Mammary epithelial cell (primary cell): ENCODE results near the gene NID1.
A peak's percentile ranks its signal among the peaks of the same experiment; 100 is the strongest.

Experiments
- EZH2 ChIP-seq: IDR thresholded peaks from 2 replicates; pipeline ENCODE4 v1.6.1; 2012; ENCODE audit warnings: low read length, inconsistent platforms, borderline replicate concordance
- TF ChIP-seq, protein P1 (sequence below), 2 donors: IDR thresholded peaks in 1 of 2; conservative IDR thresholded peaks in 1 of 2; 2 replicates each; pipeline ENCODE4 v1.5.1; 2011 to 2012; ENCODE audit warnings: inconsistent platforms in 2 of 2, low read length in 2 of 2, mild to moderate bottlenecking in 2 of 2, control low read depth in 1 of 2, low read depth in 1 of 2; ENCODE audit not compliant: insufficient read depth in 1 of 2; ENCODE audit errors: extremely low read depth in 1 of 2

DNA sequence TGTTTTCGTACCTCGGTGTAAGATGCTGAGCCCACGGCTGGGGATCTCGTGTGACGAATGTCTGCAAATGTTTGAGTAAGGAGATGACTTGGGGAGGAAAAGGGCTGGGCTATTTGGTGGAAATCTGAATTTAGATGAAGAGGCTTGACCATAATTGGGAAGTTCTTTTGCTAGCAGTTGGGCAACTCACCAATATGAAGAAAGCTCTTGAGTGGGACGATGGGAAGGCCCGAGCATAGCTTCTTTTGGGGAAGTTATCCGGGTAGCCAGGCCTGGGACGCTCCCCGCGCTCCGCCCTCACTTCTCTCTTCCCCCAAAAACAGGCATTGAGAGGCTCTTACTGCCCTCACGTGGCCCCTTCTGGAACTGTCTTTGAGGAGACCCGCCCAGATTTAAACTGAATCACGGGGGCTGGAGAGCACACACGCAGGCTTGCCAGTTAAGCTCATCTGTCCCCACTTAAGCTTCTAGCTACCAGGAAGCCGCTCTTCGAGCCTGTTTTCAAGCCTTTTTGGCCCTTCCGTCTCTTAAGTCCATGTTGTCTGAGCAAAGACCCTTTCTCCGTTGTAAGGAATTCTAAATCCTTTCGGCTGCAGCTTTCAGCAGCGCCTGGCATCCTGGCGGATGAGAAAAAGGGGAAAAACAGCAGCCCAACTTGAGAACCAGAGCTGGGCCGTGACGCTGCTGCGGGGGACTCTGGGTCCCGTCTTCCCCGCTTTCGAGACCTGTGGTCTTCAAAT lies 93.1 kb downstream of the NID1 start:
- TF ChIP-seq, protein P1, sequence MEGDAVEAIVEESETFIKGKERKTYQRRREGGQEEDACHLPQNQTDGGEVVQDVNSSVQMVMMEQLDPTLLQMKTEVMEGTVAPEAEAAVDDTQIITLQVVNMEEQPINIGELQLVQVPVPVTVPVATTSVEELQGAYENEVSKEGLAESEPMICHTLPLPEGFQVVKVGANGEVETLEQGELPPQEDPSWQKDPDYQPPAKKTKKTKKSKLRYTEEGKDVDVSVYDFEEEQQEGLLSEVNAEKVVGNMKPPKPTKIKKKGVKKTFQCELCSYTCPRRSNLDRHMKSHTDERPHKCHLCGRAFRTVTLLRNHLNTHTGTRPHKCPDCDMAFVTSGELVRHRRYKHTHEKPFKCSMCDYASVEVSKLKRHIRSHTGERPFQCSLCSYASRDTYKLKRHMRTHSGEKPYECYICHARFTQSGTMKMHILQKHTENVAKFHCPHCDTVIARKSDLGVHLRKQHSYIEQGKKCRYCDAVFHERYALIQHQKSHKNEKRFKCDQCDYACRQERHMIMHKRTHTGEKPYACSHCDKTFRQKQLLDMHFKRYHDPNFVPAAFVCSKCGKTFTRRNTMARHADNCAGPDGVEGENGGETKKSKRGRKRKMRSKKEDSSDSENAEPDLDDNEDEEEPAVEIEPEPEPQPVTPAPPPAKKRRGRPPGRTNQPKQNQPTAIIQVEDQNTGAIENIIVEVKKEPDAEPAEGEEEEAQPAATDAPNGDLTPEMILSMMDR (conservative IDR thresholded peaks at IDR 0.05 in 1 of 2, IDR thresholded peaks at IDR 0.05 in 1 of 2; ENCODE audit: extremely low read depth in 1 of 2, insufficient read depth in 1 of 2, low read depth in 1 of 2, low read length in 2 of 2), result peak; percentile 80 to 90
- no peak for TF ChIP-seq EZH2
